Stimulated activated naive CD8-positive, alpha-beta T cell treated with anti-CD3 and anti-CD28 coated beads, Interleukin-15, amount 100 ng/mL, for 72 hours (primary cell): Measurements from ENCODE around the gene MPPED1.
A peak's percentile ranks its signal among the peaks of the same experiment; 100 is the strongest.

Source experiments
- ATAC-seq: fragments of 150-1000 bp; cut with Tn5 transposase; 2 replicates; pipeline ENCODE4 v1.10.0; 2021; ENCODE audit warnings: mild to moderate bottlenecking, moderate library complexity
- DNase-seq, 2 donors: peaks; one replicate each; pipeline ENCODE4 v3.0.0; 2021 to 2022
- H3K27ac Mint-ChIP-seq, 2 donors: one replicate each; pipeline ENCODE4 v1.8.0; 2022; ENCODE audit warnings: mild to moderate bottlenecking in 2 of 2, mixed read lengths in 2 of 2, moderate library complexity in 2 of 2
- H3K27me3 Mint-ChIP-seq: one replicate; pipeline ENCODE4 v1.8.0; 2022; ENCODE audit warnings: mixed read lengths
- H3K4me1 Mint-ChIP-seq: one replicate; pipeline ENCODE4 v1.8.0; 2022; ENCODE audit warnings: mild to moderate bottlenecking, mixed read lengths
- H3K4me3 Mint-ChIP-seq, 2 donors: one replicate each; pipeline ENCODE4 v1.8.0; 2022; ENCODE audit warnings: mild to moderate bottlenecking in 2 of 2, mixed read lengths in 2 of 2, moderate library complexity in 1 of 2
- H3K9me3 Mint-ChIP-seq, 2 donors: one replicate each; pipeline ENCODE4 v1.8.0; 2022; ENCODE audit warnings: mixed read lengths in 2 of 2

MPPED1 gene

DNA sequence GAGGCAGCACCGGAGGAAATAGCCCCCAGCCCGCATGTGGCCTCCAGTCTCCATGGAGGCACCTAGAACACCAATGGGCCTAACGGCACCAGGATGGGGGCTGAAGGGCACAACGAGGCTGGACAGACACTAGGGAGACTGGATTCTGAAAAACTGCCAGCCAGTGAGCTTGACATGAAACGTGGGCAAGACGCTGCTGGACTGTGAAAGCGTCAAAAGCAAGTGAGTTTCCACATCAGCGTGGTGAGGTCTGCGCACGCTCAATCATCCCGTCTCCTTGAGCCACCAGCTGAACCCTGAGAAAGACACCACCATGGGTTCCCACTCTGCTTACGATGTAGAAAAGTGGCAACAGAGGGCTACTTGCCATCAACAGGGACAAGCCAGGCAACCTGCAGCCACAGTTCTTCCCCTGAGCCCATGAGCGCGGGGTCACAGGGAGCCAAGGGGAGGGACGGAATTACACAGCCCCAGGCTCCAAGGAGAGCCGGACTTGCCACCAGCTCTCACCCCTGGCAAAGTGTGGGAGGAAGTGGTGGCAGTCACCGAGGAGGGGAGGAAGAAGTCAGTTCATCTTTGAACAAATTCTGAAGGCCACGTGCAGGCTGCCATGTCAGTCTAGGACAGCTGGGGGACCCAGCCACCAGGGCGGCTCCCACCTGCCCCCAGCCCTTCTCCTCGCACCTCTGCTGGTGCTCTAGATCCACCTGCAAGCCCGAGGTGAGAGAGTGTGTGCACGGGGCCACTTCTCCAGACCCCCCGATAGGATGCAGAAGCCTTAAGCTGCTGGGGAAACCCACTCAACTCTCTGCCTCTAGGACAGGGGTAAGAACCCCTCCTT is 131.1 kb downstream of the MPPED1 start:
- Mint-ChIP-seq H3K9me3 (no peaks in the 10 kb centered on the region), H3K4me3 (no peak overlapping the region), H3K27ac (no peak overlapping the region), H3K4me1 (no peaks in the 10 kb centered on the region), H3K27me3 (peaks cover 13% of the 10 kb centered on the region)
- no peak for DNase-seq
- ATAC-seq = no peak

GRCh38 chr22:43543522-43544288 is 131.9 kb downstream of the MPPED1 start:
- H3K27ac Mint-ChIP-seq = peak overlapping the region in 1 of 2 donors; percentile 46
- no peak for ATAC-seq
- no peak overlapping the region for H3K4me3 Mint-ChIP-seq
- no peaks in the 10 kb centered on the region for H3K9me3 Mint-ChIP-seq
- no peaks in the 10 kb centered on the region for H3K4me1 Mint-ChIP-seq
- no peak for DNase-seq
- peaks cover 5% of the 10 kb centered on the region for H3K27me3 Mint-ChIP-seq

DNA sequence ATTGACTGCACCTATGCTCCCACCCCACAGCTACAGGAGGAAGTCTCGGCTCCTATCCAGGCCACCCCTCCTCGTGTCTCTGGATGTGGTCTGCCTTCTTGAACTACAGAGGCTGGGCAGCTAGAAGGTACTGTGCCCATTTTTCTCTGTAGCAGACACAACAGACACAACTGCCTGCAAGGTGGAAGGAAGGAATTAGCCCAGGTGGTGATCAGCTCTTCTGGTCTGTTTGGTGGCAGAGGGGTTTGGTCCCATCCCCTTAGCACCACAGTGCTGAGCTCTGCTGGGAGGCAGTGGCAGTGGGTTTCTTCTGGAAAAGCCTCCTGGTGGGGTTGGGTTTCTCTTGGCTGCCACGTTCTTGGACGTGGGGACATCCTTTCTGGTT is 132.5 kb downstream of the MPPED1 start:
- no peaks in the 10 kb centered on the region for H3K9me3 Mint-ChIP-seq
- H3K27me3 Mint-ChIP-seq = no peaks in the 10 kb centered on the region
- ATAC-seq (no peak), DNase-seq (no peak)
- no peak overlapping the region for H3K4me3 Mint-ChIP-seq
- no peaks in the 10 kb centered on the region for H3K4me1 Mint-ChIP-seq
- H3K27ac Mint-ChIP-seq = no peak overlapping the region

- no peaks in the 10 kb centered on the region for H3K9me3 Mint-ChIP-seq
- H3K27ac Mint-ChIP-seq = no peak overlapping the region
- ATAC-seq (no peak), DNase-seq (no peak)
- H3K4me1 Mint-ChIP-seq = no peaks in the 10 kb centered on the region
- H3K27me3 Mint-ChIP-seq = no peaks in the 10 kb centered on the region
- no peak overlapping the region for H3K4me3 Mint-ChIP-seq
These were observed 134.4 kb downstream of the MPPED1 start for GRCh38 chr22:43546186-43546585.

- ATAC-seq (no peak), DNase-seq (no peak)
- Mint-ChIP-seq H3K27ac (no peak overlapping the region), H3K4me1 (no peaks in the 10 kb centered on the region), H3K9me3 (no peaks in the 10 kb centered on the region), H3K4me3 (no peak overlapping the region), H3K27me3 (peaks cover 9% of the 10 kb centered on the region)
These were observed 138.3 kb downstream of the MPPED1 start for GRCh38 chr22:43550024-43550620.

DNA sequence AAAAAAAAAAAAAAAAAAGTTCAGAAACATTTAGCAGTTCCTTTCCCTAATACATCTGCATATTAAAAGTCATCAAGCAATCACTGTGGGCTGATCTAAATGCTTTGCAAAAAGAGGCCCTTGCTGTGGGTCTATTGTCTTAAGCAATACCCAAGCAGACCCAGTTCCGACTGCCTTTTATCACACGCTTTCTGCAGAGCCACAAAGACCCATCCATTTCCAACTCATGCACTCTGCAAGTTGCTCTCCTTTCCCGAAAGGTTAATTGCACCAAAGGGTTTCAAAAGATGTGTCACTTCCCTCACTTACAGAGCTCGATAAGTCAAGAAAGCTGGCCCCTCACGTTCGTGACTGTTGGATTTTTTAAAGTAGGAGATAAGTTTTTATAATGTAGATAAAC is 138.9 kb downstream of the MPPED1 start:
- no peak overlapping the region for H3K27ac Mint-ChIP-seq
- ATAC-seq (no peak), DNase-seq (no peak)
- H3K9me3 Mint-ChIP-seq = no peaks in the 10 kb centered on the region
- H3K4me3 Mint-ChIP-seq = no peak overlapping the region
- no peaks in the 10 kb centered on the region for H3K4me1 Mint-ChIP-seq
- H3K27me3 Mint-ChIP-seq = peaks cover 9% of the 10 kb centered on the region

GRCh38 chr22:43553451-43554258 is 141.8 kb downstream of the MPPED1 start:
- Mint-ChIP-seq H3K9me3 (no peaks in the 10 kb centered on the region), H3K27me3 (peaks cover 9% of the 10 kb centered on the region), H3K27ac (no peak overlapping the region), H3K4me3 (no peak overlapping the region), H3K4me1 (no peaks in the 10 kb centered on the region)
- DNase-seq (no peak), ATAC-seq (no peak)

DNA sequence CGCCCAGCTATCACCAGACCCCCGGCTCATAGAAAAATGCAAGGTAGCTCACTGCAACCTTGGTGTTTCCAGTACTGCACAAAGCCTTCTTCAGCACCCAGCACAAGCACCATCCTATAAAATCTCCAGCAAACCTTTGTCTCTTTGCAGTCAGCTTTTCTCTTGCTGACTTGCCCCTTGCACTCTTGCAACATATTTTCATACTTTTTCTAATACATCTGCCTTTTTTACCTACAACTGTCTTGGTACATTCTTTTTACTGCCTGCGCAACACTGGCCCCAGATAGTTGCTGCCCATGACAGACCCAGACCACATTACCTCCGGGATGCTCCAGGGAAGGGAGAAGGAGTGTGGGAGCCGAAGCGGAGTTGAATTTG is 142.4 kb downstream of the MPPED1 start:
- Mint-ChIP-seq H3K27me3 (peaks cover 9% of the 10 kb centered on the region), H3K27ac (no peak overlapping the region), H3K4me3 (no peak overlapping the region), H3K4me1 (no peaks in the 10 kb centered on the region), H3K9me3 (no peaks in the 10 kb centered on the region)
- no peak for ATAC-seq
- no peak for DNase-seq

DNA sequence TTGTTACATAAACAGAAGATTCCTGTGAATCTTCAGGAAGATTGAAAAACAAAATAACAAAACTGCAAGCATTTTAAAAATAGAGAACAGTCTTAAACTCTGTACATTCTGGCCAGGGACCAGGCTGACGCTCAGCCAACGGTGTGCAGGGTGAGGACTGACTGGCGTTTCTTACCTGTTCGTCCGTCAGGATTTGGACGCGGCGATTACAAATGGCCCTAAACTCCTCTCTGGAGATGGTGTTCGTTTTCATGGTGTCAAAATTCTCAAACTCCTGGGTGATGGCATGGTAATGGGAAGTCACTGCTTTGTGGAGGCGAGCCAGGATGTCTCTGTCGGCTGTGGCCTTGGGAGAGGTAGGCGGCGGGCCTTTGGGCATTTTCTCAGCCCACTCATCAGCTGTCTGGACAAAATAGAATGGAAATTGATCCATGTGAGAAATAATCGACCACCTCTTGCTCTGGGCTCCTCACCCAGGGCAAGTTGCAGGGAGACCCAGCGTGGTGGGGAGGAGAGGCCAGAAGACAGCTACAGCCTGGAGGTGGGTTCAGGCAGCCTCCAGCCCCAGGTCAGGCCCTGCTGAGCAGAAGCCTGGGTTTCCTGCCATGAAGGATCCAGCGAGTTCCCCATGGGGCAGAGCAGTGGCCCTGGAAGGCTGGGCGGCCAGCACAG is 143.0 kb downstream of the MPPED1 start:
- DNase-seq (no peak), ATAC-seq (no peak)
- Mint-ChIP-seq H3K4me3 (no peak overlapping the region), H3K27me3 (peaks cover 9% of the 10 kb centered on the region), H3K9me3 (no peaks in the 10 kb centered on the region), H3K27ac (no peak overlapping the region), H3K4me1 (no peaks in the 10 kb centered on the region)

GRCh38 chr22:43555561-43556515 is 144.0 kb downstream of the MPPED1 start:
- no peak for ATAC-seq
- no peaks in the 10 kb centered on the region for H3K4me1 Mint-ChIP-seq
- H3K27ac Mint-ChIP-seq = no peak overlapping the region
- H3K27me3 Mint-ChIP-seq = peaks cover 9% of the 10 kb centered on the region
- no peak overlapping the region for H3K4me3 Mint-ChIP-seq
- DNase-seq = no peak
- no peaks in the 10 kb centered on the region for H3K9me3 Mint-ChIP-seq
